AG04450 (cell line): ENCODE data around the gene PAEP. TPM values are rescaled to one million over a fixed set of nuclear protein-coding genes. Genes with fewer than 3 reads are reported as not detected.
"Not testable (repeated sequence)": the region's sequence is repeated elsewhere in the genome, so short reads cannot be mapped to it uniquely, and the experiment has no call there.

Experiments
- CTCF ChIA-PET: fragments of 300-600, 350-600 bp; formaldehyde crosslinking; extraction: SDS; loops from one replicate; lab custom pipeline; 2022; ENCODE audit warnings: antibody characterized with exemption, inconsistent platforms; lab: Charles Lee
- POLR2A ChIA-PET: fragments of 350-600 bp; formaldehyde crosslinking; extraction: SDS; loops from one replicate; lab custom pipeline; 2021; ENCODE audit warnings: antibody characterized with exemption, inconsistent platforms; lab: Yijun Ruan, JAX
- DNase-seq: peaks from one replicate; pipeline ENCODE4 v3.0.0-alpha.2; 2011; ENCODE audit warnings: low read depth, low spot score
- H3K27ac ChIP-seq: one replicate; pipeline ENCODE4 v1.5.1; 2012; ENCODE audit warnings: low read depth, low read length, control low read depth
- H3K27me3 ChIP-seq: one replicate; pipeline ENCODE4 v1.6.0; 2012; ENCODE audit warnings: low read length; ENCODE audit not compliant: control insufficient read depth, insufficient read depth
- H3K4me3 ChIP-seq: 2 replicates; pipeline ENCODE4 v1.5.1; 2011; ENCODE audit warnings: mild to moderate bottlenecking, low read depth, low read length, control low read depth
- H3K9me3 ChIP-seq: 2 replicates; pipeline ENCODE4 v1.5.1; 2012; ENCODE audit warnings: low read length; ENCODE audit not compliant: control insufficient read depth, insufficient read depth
- polyA minus RNA-seq: library from RNA; depleted of rRNA, polyadenylated mRNA; stranded (reverse); fragments of >200 nt; gene quantifications from 2 replicates; pipeline ENCODE4 v1.2.3, GENCODE V29; 2011; rRNA and poly(A)+ RNA removed
- polyA plus RNA-seq: library from polyadenylated mRNA; depleted of rRNA; stranded (reverse); fragments of >200 nt; gene quantifications from 2 replicates; pipeline ENCODE4 v1.2.3, GENCODE V29; 2011; rRNA removed
- TF ChIP-seq, protein P1 (sequence below): IDR thresholded peaks from 2 replicates; pipeline ENCODE4 v1.5.1; 2011; ENCODE audit warnings: low read depth, low read length, control low read depth, inconsistent platforms

Gene PAEP
- polyA plus RNA-seq = not detected in 2 replicates
- not detected in 2 replicates for polyA minus RNA-seq

DNA sequence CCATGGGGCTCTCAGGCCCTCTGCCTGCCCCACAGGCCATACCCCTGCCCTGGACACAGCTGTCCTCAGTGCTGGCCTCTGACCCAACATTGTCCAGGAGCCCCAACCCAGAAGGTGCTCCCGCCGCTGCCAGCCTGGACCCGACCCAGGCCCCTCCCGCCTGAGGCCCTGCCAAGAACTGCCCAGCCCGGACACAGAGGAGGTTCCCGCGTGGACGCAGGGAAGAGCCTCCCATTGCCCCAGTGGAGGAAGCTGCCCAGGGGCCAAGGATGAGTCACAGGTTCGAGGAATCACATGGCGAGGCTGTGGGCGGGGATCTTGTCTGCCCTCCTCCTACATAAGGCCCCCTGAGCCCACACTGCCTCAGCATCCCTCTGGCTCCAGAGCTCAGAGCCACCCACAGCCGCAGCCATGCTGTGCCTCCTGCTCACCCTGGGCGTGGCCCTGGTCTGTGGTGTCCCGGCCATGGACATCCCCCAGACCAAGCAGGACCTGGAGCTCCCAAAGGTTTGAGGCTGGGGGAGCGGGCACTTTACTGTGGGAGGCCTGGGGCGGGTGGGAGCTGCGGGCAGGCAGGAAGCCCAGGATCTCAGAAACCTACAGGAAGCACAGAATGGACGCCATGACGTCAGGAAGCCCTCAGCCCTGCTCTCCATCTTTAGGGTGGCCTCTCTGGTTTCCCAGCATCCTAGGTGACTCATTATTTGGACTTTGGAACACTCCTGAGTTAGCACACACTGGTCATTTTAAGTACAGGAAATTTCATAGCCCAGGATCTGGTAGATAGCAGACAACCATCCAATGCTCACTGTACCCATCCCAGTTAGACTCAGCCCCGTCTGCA is at the start of gene PAEP:
PAEP (plus strand) TSS at position 366 of the 844 bp plus-strand sequence.
- no peak within 1 kb of the TSS for H3K4me3 ChIP-seq
- peaks cover 35% of the 10 kb centered on the region for H3K9me3 ChIP-seq
- ChIA-PET POLR2A (no interaction called here), CTCF (no interaction called here)
- no peak within 1 kb of the TSS for H3K27ac ChIP-seq
- TF ChIP-seq, protein P1, sequence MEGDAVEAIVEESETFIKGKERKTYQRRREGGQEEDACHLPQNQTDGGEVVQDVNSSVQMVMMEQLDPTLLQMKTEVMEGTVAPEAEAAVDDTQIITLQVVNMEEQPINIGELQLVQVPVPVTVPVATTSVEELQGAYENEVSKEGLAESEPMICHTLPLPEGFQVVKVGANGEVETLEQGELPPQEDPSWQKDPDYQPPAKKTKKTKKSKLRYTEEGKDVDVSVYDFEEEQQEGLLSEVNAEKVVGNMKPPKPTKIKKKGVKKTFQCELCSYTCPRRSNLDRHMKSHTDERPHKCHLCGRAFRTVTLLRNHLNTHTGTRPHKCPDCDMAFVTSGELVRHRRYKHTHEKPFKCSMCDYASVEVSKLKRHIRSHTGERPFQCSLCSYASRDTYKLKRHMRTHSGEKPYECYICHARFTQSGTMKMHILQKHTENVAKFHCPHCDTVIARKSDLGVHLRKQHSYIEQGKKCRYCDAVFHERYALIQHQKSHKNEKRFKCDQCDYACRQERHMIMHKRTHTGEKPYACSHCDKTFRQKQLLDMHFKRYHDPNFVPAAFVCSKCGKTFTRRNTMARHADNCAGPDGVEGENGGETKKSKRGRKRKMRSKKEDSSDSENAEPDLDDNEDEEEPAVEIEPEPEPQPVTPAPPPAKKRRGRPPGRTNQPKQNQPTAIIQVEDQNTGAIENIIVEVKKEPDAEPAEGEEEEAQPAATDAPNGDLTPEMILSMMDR = no peak
- no peaks in the 10 kb centered on the region for H3K27me3 ChIP-seq
- no peak for DNase-seq

GRCh38 chr9:135512241-135512603 is 49.3 kb upstream of the PAEP start:
- DNase-seq = no peak
- POLR2A ChIA-PET = no interaction called here
- no peaks in the 10 kb centered on the region for H3K27me3 ChIP-seq
- no peak overlapping the region for H3K4me3 ChIP-seq
- no peak overlapping the region for H3K27ac ChIP-seq
- CTCF ChIA-PET = interaction anchor here (0.6 to 1.3 kb wide), 3 partner anchors 8 to 46 kb away, joined by 3 to 5 read pairs (median 4); no protein-coding TSS in a partner anchor
- TF ChIP-seq, protein P1 = no peak
- H3K9me3 ChIP-seq = peaks cover 3% of the 10 kb centered on the region; the same call in 1 of the 2 replicates

DNA sequence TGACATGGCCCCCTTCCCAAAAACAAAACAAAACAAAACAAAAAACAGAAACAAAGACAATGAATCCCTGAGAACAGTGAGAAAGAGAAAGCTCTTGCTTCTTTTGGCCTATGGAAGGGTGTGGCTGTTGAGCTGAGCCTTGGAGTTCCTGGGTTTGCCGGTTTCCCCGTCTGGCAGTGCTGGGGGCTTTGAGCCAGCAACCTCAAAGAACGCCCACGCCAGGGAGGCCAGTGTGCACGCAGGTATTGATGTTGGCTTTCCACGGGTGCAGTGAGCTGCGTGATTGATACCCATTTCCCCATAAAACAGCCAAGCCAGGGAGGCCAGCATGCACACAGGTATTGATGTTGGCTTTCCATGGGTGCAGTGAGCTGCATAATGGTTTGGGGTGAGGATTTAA is 48.7 kb upstream of the PAEP start:
- CTCF ChIA-PET = interaction anchor here (1.0 to 1.3 kb wide), 2 partner anchors 9 to 13 kb away, joined by 4 to 5 read pairs; no protein-coding TSS in a partner anchor
- DNase-seq = no peak
- no peaks in the 10 kb centered on the region for H3K27me3 ChIP-seq
- TF ChIP-seq, protein P1 = no peak
- POLR2A ChIA-PET = no interaction called here
- H3K9me3 ChIP-seq = peaks cover 3% of the 10 kb centered on the region; the same call in 1 of the 2 replicates
- no peak overlapping the region for H3K4me3 ChIP-seq
- H3K27ac ChIP-seq = no peak overlapping the region

GRCh38 chr9:135513351-135513846 is 48.2 kb upstream of the PAEP start:
- ChIA-PET CTCF (interaction anchor here (1.0 to 1.3 kb wide), 2 partner anchors 9 to 13 kb away, joined by 4 to 5 read pairs; no protein-coding TSS in a partner anchor), POLR2A (no interaction called here)
- Histone ChIP-seq H3K27me3 (peaks cover 4% of the 10 kb centered on the region), H3K9me3 (peaks cover 2% of the 10 kb centered on the region; the same call in 1 of the 2 replicates), H3K27ac (no peak overlapping the region), H3K4me3 (no peak overlapping the region)
- no peak for DNase-seq
- TF ChIP-seq, protein P1 = no peak

GRCh38 chr9:135513906-135514305 is 47.6 kb upstream of the PAEP start:
- H3K27ac ChIP-seq, H3K27me3 ChIP-seq, H3K9me3 ChIP-seq, DNase-seq, POLR2A ChIA-PET, CTCF ChIA-PET, H3K4me3 ChIP-seq: not testable (repeated sequence)
